GM19463 (cell line): ENCODE results near the gene CTIF.

Experiments
- ATAC-seq: cut with Tn5 transposase; IDR thresholded peaks from one replicate; pipeline ENCODE4 v1.9.1; 2021; ENCODE audit warnings: mild to moderate bottlenecking, moderate library complexity; ENCODE audit not compliant: unreplicated experiment

Gene CTIF

DNA sequence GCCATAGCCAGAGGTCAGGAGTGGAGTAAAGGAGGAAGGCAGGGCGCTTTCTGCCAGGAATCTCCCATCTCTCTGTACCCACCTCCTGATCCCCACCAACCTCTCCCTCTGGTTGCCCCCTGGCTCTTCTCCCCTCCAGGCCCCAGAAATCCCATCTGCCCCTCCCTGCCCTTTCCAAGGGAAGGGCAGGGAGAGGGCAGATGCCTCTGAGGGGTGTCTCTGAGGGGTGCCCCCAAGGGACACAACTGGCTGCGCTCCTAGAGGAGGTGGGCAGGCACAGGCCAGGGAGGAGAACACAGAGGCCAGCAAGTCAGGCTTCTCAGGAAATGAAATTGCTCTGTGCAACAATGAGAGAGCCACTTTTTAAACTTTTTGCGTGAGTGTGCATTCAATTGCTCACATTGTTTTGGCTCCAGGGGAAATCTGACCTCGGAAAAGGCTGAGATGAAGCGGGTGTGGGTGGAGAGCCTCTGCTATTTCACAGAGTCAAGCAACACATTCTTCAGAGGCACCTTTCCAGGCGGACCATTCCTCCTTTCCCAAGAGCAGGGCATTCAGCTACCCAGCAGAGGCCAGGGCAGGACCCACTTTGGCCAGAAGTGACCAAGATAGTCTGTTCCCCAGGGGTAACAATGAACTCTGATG lies 286.4 kb downstream of the CTIF start:
- no peak for ATAC-seq

DNA sequence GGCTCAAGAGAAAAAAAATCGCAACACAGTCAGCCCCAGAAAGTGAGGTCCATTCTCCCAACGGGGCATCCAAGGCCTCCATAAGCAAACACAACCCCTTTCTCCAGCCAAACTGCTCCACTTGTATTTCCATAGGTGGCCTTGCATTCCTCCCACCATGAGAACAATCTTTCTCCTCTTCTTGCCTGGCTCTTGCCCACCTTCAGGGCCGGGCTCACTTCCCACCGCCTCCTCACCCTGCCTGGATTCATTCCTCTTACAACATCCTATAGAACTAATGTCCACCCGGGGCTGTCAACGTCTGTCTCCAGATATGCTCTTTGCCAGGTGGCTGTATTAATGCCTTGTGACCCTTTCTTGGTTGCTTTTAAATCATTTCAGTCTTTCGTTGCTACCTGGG lies 287.4 kb downstream of the CTIF start:
- ATAC-seq, result no peak

DNA sequence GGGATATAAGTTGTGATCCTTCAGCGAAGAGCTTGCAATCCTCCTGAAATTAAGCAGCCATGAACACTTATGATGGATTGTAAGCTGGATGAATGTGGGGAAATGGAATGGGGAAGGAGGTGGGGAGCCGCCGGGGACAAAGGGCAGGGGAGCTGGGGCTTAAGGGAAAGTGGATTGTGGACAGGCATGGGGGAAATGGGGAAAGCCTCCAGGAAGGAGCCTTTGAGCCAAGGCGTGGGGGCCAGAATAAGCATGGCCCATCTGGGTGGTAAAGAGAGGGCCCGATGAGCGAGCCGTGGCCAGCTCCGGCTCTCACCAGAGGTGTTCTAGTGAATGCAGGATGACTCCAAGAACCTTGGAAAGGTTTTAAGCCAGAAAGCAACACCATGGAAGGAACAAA lies 288.0 kb downstream of the CTIF start:
- no peak for ATAC-seq

DNA sequence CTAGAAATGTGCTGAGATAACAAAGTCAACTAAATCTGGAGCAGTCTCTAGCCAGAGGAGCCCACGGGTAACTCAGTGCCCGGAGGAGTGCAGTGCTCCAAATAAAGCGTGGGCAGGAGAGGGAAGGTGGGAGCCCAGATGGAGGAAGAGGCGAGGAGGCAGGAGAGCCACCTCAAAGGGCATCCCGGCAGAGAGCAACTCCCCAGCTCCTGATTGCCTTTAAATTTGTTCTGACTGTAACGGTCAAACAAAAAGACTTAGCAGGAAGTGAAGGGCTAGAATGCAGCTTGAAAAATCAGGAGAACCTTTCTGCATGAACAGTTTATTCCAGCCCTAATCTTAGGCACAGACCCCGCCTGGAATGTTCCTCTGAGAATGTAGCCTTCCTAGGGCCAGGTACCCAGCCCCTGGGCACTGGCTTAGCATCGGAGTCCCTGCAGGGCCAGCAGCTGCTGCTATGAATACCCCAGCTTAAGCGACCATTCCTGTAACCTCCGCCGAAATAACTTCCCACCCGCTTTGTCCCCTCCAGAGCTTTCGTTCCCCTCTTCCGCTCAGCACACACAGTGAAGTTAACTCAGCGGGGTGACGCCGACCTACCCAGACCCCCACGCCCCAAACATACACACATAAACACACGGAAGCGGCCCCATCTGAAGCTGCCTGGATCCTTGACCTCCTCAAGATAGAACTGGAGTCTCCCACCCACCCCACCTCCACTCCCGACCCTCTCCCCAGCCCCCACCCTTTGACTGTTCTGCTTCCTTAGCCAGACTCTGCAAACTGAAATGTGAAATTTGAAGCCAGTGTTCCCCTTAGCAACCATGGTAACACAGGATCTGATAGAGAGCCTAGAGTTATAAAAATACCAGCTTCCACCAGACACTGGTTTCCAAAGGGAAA lies 288.7 kb downstream of the CTIF start:
- ATAC-seq, result no peak

DNA sequence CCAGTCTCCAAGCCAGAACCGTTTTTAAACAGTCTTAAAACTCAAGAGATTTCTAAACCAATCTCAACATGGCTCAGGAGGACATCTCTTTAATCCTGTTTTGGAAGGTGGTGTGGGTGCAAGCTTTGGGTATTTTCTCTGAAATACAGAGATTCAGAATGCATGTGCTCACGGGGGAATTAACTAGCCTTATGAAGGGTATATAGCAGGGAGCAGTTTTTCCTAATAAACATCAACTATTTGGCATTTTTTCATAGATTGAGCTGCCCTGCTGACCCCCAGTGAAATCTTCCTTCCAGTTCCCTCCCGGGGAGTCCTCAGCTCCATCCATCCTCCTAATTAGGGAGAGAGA lies 289.3 kb downstream of the CTIF start:
- no peak for ATAC-seq

DNA sequence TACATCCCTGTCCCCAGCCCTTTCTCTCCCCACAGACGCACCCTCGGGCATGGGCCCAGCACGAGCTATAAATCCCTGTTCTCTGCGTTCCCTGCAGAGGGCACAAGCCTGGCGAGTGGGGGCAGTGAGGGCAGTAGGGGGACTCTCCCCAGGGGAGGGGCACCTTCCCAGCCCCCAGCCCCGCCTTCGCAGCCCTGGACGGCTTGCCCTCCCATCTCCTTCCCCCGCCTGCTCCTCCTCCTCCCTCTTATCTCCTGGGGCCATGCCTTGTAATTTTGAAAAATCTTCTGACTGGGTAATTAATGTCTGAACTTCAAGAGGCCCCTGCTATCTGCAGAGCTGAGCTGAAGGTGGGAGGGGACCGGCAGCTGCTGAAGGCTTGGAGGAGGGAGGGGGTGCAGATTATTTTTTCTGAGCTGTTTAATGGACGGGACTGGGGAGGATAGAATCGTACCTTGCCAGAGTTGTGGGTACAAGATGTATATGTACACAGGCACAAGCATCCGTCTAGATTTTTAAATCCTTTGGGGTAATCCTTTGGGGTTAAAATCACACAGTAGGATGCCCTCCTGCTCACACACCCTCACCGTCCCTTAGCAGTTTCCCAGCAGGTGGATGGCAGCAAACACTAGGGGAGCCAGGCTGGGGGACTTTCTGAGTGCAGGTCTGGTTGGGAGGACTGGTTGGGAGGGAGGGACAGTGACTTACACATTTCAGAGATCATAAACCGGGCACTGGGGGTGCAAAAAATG lies 290.0 kb downstream of the CTIF start:
- no peak for ATAC-seq

DNA sequence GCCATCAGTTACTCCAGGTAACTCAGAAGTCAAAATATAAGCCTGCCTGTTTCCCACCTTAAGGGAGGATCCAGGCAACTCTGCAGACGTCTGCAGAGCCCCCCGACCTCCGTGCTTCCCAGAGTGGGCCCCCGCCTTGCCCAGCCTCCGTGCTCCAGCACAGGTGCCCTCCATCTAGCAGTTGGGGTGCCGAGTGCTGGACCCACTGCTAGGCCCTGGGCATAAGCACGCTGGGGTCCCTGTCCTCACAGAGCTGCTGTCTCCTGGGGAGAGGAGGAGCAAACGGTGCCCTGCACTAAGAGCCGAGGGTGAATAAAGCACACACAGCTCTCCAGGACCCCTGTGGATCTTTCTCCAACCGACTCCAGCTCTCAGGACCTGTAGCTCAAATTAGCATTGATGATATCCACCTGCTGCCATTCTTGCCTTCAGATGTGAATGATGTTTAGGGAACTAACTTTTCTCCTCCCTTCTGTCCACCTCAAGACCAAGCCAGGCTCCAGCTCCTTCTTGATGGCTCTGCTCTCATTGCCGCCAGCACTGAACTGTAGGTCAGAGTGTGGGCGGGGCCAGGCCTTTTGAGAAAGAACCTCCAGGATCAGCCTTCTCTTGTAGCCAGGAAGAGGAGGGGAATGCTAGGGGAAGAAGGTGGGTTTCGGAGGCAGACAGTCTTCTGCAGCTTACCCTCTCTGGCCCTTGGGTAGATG lies 290.8 kb downstream of the CTIF start:
- no peak for ATAC-seq

- no peak for ATAC-seq
These were observed 292.4 kb downstream of the CTIF start for GRCh38 chr18:48831113-48831759.

DNA sequence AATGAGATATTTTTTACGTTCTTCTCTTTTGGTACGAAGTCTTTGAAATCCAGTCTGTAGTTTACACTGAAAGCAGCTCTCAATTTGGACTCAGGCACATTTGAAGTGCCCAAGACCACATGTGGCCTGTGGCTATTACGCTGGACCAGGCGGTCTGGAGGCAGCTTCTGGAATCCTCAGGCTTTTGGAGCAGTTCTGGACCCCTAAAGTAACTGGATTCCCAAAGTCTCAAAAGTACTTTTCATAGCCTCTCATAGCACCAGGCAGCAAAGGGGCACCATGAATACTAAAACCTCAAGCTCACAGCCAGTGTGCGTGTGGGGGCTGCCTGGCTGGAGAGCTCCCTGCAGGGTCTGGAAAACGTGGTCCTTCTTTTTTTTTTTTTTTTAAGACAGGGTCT lies 293.0 kb downstream of the CTIF start:
- ATAC-seq, result no peak

GRCh38 chr18:48832938-48833700 lies 294.3 kb downstream of the CTIF start:
- no peak for ATAC-seq

DNA sequence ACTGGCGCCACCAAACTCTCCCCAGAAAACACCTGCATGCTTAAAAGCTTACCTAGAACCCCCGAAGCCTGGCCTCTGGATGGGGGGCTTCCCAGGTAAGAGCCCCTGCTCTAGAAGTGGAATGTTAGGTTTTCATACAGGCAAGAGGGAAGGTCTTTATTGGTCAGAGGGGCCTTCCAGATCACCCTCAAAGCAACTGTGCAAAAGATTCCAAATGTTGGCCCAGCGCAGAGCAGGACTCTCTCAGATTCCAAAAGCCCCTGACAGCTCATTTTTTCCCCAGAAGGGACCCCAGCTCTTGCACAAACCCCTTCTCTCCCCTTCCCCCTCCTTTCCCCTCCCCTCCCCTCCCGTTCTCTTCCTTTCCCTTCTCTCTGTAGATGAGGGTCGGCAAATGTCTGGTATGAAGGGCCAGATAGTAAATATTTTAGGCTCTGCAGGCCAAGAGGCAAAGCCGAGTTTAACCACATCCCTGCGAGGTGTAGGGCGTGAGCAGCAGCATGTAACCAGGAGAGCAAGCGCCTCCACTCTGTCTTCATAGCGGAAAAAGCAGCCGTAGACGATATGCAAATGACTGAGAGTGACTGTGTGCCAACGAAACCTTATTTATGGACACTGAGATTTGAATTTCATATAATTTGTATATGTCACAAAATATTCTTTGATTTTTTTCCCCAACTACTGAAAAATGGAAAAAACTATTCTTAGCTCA lies 295.0 kb downstream of the CTIF start:
- peak; percentile 70 for ATAC-seq

DNA sequence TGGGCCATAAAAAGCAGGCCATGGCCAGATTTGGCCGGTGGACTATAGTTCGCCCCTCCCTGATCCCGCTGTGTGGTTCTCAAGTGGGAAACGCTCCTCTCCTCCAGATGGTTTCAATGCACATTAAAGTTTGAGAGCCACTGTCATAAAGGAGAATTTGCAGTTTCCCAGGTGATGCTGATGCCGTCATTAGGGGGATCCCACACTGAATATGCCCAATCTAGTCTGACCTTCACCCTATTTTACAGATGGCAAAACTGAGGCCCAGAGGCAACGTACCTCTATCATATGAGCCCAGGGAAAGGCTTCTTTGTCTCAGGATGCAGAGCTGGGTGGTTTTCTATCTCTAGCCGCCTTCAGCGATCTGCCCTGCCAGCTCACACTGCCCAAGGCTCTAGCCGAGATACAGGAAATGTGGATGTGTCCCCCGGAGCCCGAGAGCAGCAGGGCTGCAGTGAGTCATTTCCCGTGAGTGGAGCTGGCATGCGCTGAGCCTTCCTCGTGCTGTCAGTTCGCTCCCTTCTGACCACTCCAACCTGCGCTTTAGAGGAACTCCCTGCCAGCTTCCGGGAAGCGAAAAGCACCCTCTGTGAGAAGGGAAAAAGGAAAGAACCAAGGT lies 295.7 kb downstream of the CTIF start:
- ATAC-seq, result peak; percentile 65

DNA sequence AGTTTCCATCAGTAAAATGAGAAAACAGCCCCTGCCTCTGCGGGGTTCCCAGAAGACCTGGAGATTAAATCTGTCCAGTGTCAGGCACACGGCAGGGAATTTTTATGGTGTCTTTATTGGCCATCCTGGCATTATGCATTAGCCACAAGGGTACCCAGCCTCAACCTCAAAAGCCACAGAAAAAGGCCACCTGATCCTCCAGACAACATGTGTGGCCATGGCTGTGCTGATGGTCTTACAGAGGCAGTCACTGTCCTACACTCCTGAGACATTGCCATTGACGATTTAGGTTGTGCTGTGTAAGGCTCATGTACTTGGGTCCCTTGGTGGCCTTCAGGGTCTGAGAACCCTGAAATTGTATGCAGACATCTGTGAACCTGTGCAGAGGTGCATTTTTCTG lies 296.3 kb downstream of the CTIF start:
- no peak for ATAC-seq

- ATAC-seq, result no peak
These were observed 296.9 kb downstream of the CTIF start for GRCh38 chr18:48835745-48836170.

DNA sequence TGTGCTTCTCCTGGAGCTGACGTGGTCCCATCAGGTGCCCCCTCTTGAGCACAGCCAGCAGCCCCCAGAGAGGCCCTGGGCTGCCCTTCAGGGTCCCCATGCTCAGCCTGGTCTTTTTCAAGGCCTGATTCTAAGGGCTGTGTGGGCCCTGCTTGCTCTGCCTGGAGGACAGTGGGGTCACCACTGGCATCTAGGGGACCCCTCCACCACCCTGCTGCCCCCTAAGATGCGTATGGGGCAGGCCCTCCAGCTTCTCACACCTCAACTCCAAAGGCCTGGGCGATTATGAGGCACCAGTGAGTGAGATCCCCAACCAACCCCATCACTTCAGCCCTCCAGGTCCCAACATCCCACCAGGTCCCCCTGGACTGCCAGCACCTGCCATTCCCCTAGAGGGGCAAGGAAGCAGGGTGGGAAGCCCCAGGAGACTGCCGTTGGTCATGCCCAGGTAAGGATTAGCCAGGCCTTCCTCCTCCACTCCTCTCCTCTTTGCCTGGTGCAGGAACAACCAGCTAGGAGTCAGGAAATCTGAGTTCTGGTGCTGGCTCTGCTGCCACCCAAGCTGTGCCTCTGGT lies 297.5 kb downstream of the CTIF start:
- ATAC-seq, result no peak

- no peak for ATAC-seq
These were observed 298.2 kb downstream of the CTIF start for GRCh38 chr18:48836806-48837615.

- no peak for ATAC-seq
These were observed 298.8 kb downstream of the CTIF start for GRCh38 chr18:48837676-48838075.
